A673 (cell line): ENCODE results near the gene WNK1. TPM values are rescaled to one million over a fixed set of nuclear protein-coding genes. Genes with fewer than 3 reads are reported as not detected.

Experiments
- BruUV-seq: library from RNA; stranded (reverse); fragments of 400-500 nt; replicated peaks from 2 replicates; lab custom pipeline; 2021; lab: Mats Ljungman, UMichigan
- CTCF ChIA-PET: fragments of 300-600 bp; sonication (Branson Sonifier 250); formaldehyde crosslinking; loops from one replicate; lab custom pipeline; 2022; ENCODE audit warnings: antibody characterized with exemption; lab: Charles Lee
- POLR2A ChIA-PET: fragments of 300-600 bp; sonication (Branson Sonifier 250); formaldehyde crosslinking; loops from one replicate; lab custom pipeline; 2022; ENCODE audit warnings: antibody characterized with exemption; ENCODE audit not compliant: low non-redundant PET; lab: Charles Lee
- DNase-seq: peaks from one replicate; pipeline ENCODE4 v3.0.0-alpha.2; 2015; ENCODE audit warnings: low spot score
- H3K27ac ChIP-seq: fragments of 200-600 bp; sonication (generic); 2 replicates; pipeline ENCODE4 v1.5.1; 2016; ENCODE audit warnings: mixed run types, low read depth, mild to moderate bottlenecking, mixed read lengths, antibody characterized with exemption, low read length; ENCODE audit not compliant: poor library complexity, severe bottlenecking
- H3K27me3 ChIP-seq: fragments of 200-600 bp; sonication (generic); replicated peaks from 2 replicates; pipeline ENCODE4 v1.6.1; 2017; ENCODE audit warnings: mixed run types, low read depth, mild to moderate bottlenecking, mixed read lengths, antibody characterized with exemption, low read length; ENCODE audit not compliant: insufficient read depth, poor library complexity
- H3K36me3 ChIP-seq: fragments of 200-600 bp; sonication (generic); 2 replicates; pipeline ENCODE4 v1.6.1; 2016; ENCODE audit warnings: mixed run types, mild to moderate bottlenecking, mixed read lengths, antibody characterized with exemption, low read length; ENCODE audit not compliant: insufficient read depth, poor library complexity, severe bottlenecking
- H3K4me1 ChIP-seq: fragments of 200-600 bp; sonication (generic); 2 replicates; pipeline ENCODE4 v1.6.1; 2017; ENCODE audit warnings: mixed run types, mild to moderate bottlenecking, mixed read lengths, antibody characterized with exemption, low read length; ENCODE audit not compliant: insufficient read depth, poor library complexity, severe bottlenecking
- H3K4me3 ChIP-seq: fragments of 200-600 bp; sonication (generic); 2 replicates; pipeline ENCODE4 v1.5.1; 2016; ENCODE audit warnings: low read depth, mixed run types, mild to moderate bottlenecking, mixed read lengths, low read length; ENCODE audit not compliant: poor library complexity, severe bottlenecking
- H3K9me3 ChIP-seq: fragments of 200-600 bp; sonication (generic); 2 replicates; pipeline ENCODE4 v1.6.1; 2016; ENCODE audit warnings: mixed run types, low read depth, mild to moderate bottlenecking, mixed read lengths, antibody characterized with exemption, low read length; ENCODE audit not compliant: poor library complexity, severe bottlenecking
- CTCF ChIP-seq: fragments of 300-800, 200-600 bp; sonication (generic); conservative IDR thresholded peaks from 2 replicates; pipeline ENCODE4 v1.5.1; 2017; ENCODE audit warnings: low read depth, mild to moderate bottlenecking, antibody characterized with exemption, low read length, moderate library complexity, mixed read lengths
- EZH2 ChIP-seq: fragments of 200-600 bp; sonication (generic); IDR thresholded peaks from 2 replicates; pipeline ENCODE4 v1.6.1; 2017; ENCODE audit warnings: borderline replicate concordance, low read depth, mild to moderate bottlenecking, mixed read lengths, antibody characterized with exemption, low read length; ENCODE audit not compliant: poor library complexity, severe bottlenecking
- intact Hi-C: fragments of 100-400 bp; cut with micrococcal nuclease; formaldehyde crosslinking; loops from one replicate; pipeline ENCODE4 v1.10.0; 2022; ENCODE audit not compliant: unreplicated experiment
- total RNA-seq: library from RNA; stranded (reverse); gene quantifications from 2 replicates; pipeline ENCODE4 v1.2.3, GENCODE V29; 2021

Gene WNK1
- total RNA-seq, 1 experiment from 2014 or later, result 161 TPM

GRCh38 chr12:862303-862911 lies 110.0 kb downstream of the WNK1 start:
- ChIA-PET POLR2A (no interaction called here), CTCF (no interaction called here)
- H3K9me3 ChIP-seq, result no peaks in the 10 kb centered on the region
- no peak overlapping the region for H3K27ac ChIP-seq
- H3K36me3 ChIP-seq, result peaks cover 44% of the 10 kb centered on the region
- H3K4me1 ChIP-seq, result no peaks in the 10 kb centered on the region
- TF ChIP-seq CTCF, result no peak
- TF ChIP-seq EZH2, result no peak
- DNase-seq, result no peak
- no peak overlapping the region for H3K4me3 ChIP-seq
- no TSS peak for BruUV-seq
- intact Hi-C loops, result no loop called here
- H3K27me3 ChIP-seq, result no peaks in the 10 kb centered on the region

- no peaks in the 10 kb centered on the region for H3K9me3 ChIP-seq
- no peak for DNase-seq
- no peak overlapping the region for H3K27ac ChIP-seq
- no peaks in the 10 kb centered on the region for H3K4me1 ChIP-seq
- intact Hi-C loops, result no loop called here
- H3K4me3 ChIP-seq, result no peak overlapping the region
- no peak for TF ChIP-seq CTCF
- POLR2A ChIA-PET, result no interaction called here
- H3K27me3 ChIP-seq, result no peaks in the 10 kb centered on the region
- peaks cover 50% of the 10 kb centered on the region for H3K36me3 ChIP-seq
- CTCF ChIA-PET, result no interaction called here
- BruUV-seq, result no TSS peak
Measured at GRCh38 chr12:863285-863684, 110.9 kb downstream of the WNK1 start.

- intact Hi-C loops, result no loop called here
- DNase-seq, result no peak
- Histone ChIP-seq H3K27ac (no peak overlapping the region), H3K36me3 (peaks cover 46% of the 10 kb centered on the region), H3K4me3 (no peak overlapping the region), H3K27me3 (no peaks in the 10 kb centered on the region), H3K9me3 (no peaks in the 10 kb centered on the region), H3K4me1 (no peaks in the 10 kb centered on the region)
- no TSS peak for BruUV-seq
- TF ChIP-seq CTCF (no peak), EZH2 (no peak)
- POLR2A ChIA-PET, result no interaction called here
- CTCF ChIA-PET, result no interaction called here
Measured at GRCh38 chr12:865614-866013, 113.2 kb downstream of the WNK1 start.
